H9 (cell line): ENCODE measurements around the gene COL4A6. TPM values are rescaled to one million over a fixed set of nuclear protein-coding genes. Genes with fewer than 3 reads are reported as not detected.

Experiments
- DNase-seq: peaks from one replicate; pipeline ENCODE4 v3.0.0-alpha.2; 2017
- H2AFZ ChIP-seq: one replicate; pipeline ENCODE4 v1.6.1; 2013; ENCODE audit warnings: mild to moderate bottlenecking, low read length, control low read depth, moderate library complexity
- H2AK5ac ChIP-seq: 2 replicates; pipeline ENCODE4 v1.6.1; 2013; ENCODE audit warnings: low read length, control low read depth, mixed read lengths; ENCODE audit not compliant: insufficient read length
- H2BK120ac ChIP-seq: one replicate; pipeline ENCODE4 v1.6.1; 2013; ENCODE audit warnings: low read depth, mild to moderate bottlenecking, low read length, control low read depth, inconsistent platforms; ENCODE audit not compliant: poor library complexity, severe bottlenecking
- H2BK12ac ChIP-seq: 2 replicates; pipeline ENCODE4 v1.6.1; 2013; ENCODE audit warnings: low read length, control low read depth, mixed read lengths, low read depth; ENCODE audit not compliant: insufficient read length
- H2BK15ac ChIP-seq: 2 replicates; pipeline ENCODE4 v1.6.1; 2013; ENCODE audit warnings: low read depth, low read length, control low read depth
- H2BK20ac ChIP-seq: one replicate; pipeline ENCODE4 v1.6.1; 2013; ENCODE audit warnings: low read depth, mild to moderate bottlenecking, low read length, control low read depth, inconsistent platforms; ENCODE audit not compliant: poor library complexity, severe bottlenecking
- H2BK5ac ChIP-seq: 2 replicates; pipeline ENCODE4 v1.6.1; 2013; ENCODE audit warnings: low read length, control low read depth, mixed read lengths; ENCODE audit not compliant: insufficient read length
- H3K14ac ChIP-seq: 2 replicates; pipeline ENCODE4 v1.6.1; 2013; ENCODE audit warnings: low read length, control low read depth; ENCODE audit not compliant: insufficient read depth
- H3K18ac ChIP-seq: 2 replicates; pipeline ENCODE4 v1.6.1; 2013; ENCODE audit warnings: low read depth, mild to moderate bottlenecking, mixed read lengths, low read length, control low read depth; ENCODE audit not compliant: insufficient read length
- H3K23ac ChIP-seq: 2 replicates; pipeline ENCODE4 v1.6.1; 2013; ENCODE audit warnings: low read length, control low read depth, mixed read lengths, low read depth; ENCODE audit not compliant: insufficient read length
- H3K23me2 ChIP-seq: 2 replicates; pipeline ENCODE4 v1.6.1; 2013; ENCODE audit warnings: low read depth, mild to moderate bottlenecking, mixed read lengths, low read length, control low read depth; ENCODE audit not compliant: insufficient read length, poor library complexity, severe bottlenecking
- H3K27ac ChIP-seq: 2 replicates; pipeline ENCODE4 v1.5.1; 2013; ENCODE audit warnings: low read length, control low read depth, mixed read lengths, low read depth; ENCODE audit not compliant: insufficient read length
- H3K27me3 ChIP-seq: 2 replicates; pipeline ENCODE4 v1.6.1; 2013; ENCODE audit warnings: low read length, control low read depth, inconsistent platforms; ENCODE audit not compliant: insufficient read depth
- H3K4ac ChIP-seq: 2 replicates; pipeline ENCODE4 v1.6.1; 2013; ENCODE audit warnings: low read depth, mild to moderate bottlenecking, control low read depth, inconsistent platforms, low read length, moderate library complexity
- H3K4me1 ChIP-seq: 2 replicates; pipeline ENCODE4 v1.6.1; 2013; ENCODE audit warnings: low read length, control low read depth, inconsistent platforms; ENCODE audit not compliant: insufficient read depth
- H3K4me2 ChIP-seq: 2 replicates; pipeline ENCODE4 v1.6.1; 2013; ENCODE audit warnings: low read length, control low read depth, mixed read lengths; ENCODE audit not compliant: insufficient read length, insufficient read depth
- H3K56ac ChIP-seq: 2 replicates; pipeline ENCODE4 v1.6.1; 2013; ENCODE audit warnings: low read depth, mild to moderate bottlenecking, mixed read lengths, low read length, control low read depth; ENCODE audit not compliant: insufficient read length
- H3K79me1 ChIP-seq: 2 replicates; pipeline ENCODE4 v1.6.1; 2013; ENCODE audit warnings: low read depth, mild to moderate bottlenecking, moderate library complexity, low read length, control low read depth, inconsistent platforms; ENCODE audit not compliant: insufficient read depth, poor library complexity, severe bottlenecking
- H3K79me2 ChIP-seq: 2 replicates; pipeline ENCODE4 v1.6.1; 2013; ENCODE audit warnings: low read length, control low read depth, inconsistent platforms; ENCODE audit not compliant: insufficient read depth
- H3K9ac ChIP-seq: 2 replicates; pipeline ENCODE4 v1.6.1; 2013; ENCODE audit warnings: low read length, control low read depth, mixed read lengths; ENCODE audit not compliant: insufficient read length; ENCODE audit errors: extremely low read depth
- H3K9me3 ChIP-seq: one replicate; pipeline ENCODE4 v1.6.1; 2013; ENCODE audit warnings: low read depth, low read length, inconsistent platforms; ENCODE audit not compliant: control insufficient read depth
- H3T11ph ChIP-seq: one replicate; pipeline ENCODE4 v1.6.1; 2013; ENCODE audit warnings: mild to moderate bottlenecking, low read length, control low read depth, inconsistent platforms
- H4K20me1 ChIP-seq: one replicate; pipeline ENCODE4 v1.6.1; 2013; ENCODE audit not compliant: control insufficient read depth, insufficient read length, insufficient read depth
- H4K5ac ChIP-seq: 2 replicates; pipeline ENCODE4 v1.6.1; 2013; ENCODE audit warnings: low read depth, mild to moderate bottlenecking, mixed read lengths, low read length, control low read depth; ENCODE audit not compliant: insufficient read length
- H4K8ac ChIP-seq: replicated peaks from 2 replicates; pipeline ENCODE4 v1.6.1; 2013; ENCODE audit warnings: low read length, control low read depth, mixed read lengths, low read depth; ENCODE audit not compliant: insufficient read length
- H4K91ac ChIP-seq: 2 replicates; pipeline ENCODE4 v1.6.1; 2013; ENCODE audit warnings: low read depth, mild to moderate bottlenecking, moderate library complexity, mixed read lengths, low read length, control low read depth; ENCODE audit not compliant: insufficient read length
- H3K27ac Mint-ChIP-seq, 3 experiments: 2 replicates in 2 of 3; 3 replicates in 1 of 3; pipeline ENCODE4 v1.8.0; 2020 to 2021; ENCODE audit warnings: mixed read lengths in 3 of 3, mild to moderate bottlenecking in 1 of 3, moderate library complexity in 1 of 3
- H3K27me3 Mint-ChIP-seq: 2 replicates; pipeline ENCODE4 v1.8.0; 2021; ENCODE audit warnings: low read depth, mild to moderate bottlenecking, moderate library complexity, mixed read lengths
- H3K36me3 Mint-ChIP-seq, 3 experiments: 2 replicates in 2 of 3; 3 replicates in 1 of 3; pipeline ENCODE4 v1.8.0; 2020 to 2021; ENCODE audit warnings: low read depth in 3 of 3, mixed read lengths in 3 of 3; ENCODE audit not compliant: insufficient read depth in 1 of 3
- H3K4me1 Mint-ChIP-seq, 2 experiments: 2 replicates each; pipeline ENCODE4 v1.8.0; 2020; ENCODE audit warnings: mixed read lengths in 2 of 2
- H3K4me3 Mint-ChIP-seq, 2 experiments: 2 replicates in 1 of 2; 3 replicates in 1 of 2; pipeline ENCODE4 v1.8.0; 2020 to 2021; ENCODE audit warnings: mild to moderate bottlenecking in 2 of 2, mixed read lengths in 2 of 2, moderate library complexity in 1 of 2
- H3K9me3 Mint-ChIP-seq, 2 experiments: 2 replicates in 1 of 2; 3 replicates in 1 of 2; pipeline ENCODE4 v1.8.0; 2020; ENCODE audit warnings: mild to moderate bottlenecking in 2 of 2, mixed read lengths in 2 of 2, moderate library complexity in 1 of 2
- CTCF ChIP-seq: fragments of 200-600 bp; sonication (generic); conservative IDR thresholded peaks from 3 replicates; pipeline ENCODE4 v1.8.0; 2021; ENCODE audit warnings: antibody characterized with exemption, mild to moderate bottlenecking
- WGBS: extraction: QIAGEN DNeasy Blood & Tissue Kit; methylation state at CpG from one replicate; pipeline ENCODE4 v1.1.7; 2013; ENCODE audit warnings: missing lambda C conversion rate, low lambda C conversion rate, mixed read lengths; ENCODE audit not compliant: insufficient read length; ENCODE audit errors: extremely low coverage; 5-methylcytosine and 5-hydroxymethylcytosine counted together
- total RNA-seq: library from RNA; stranded (reverse); gene quantifications from 2 replicates; pipeline ENCODE4 v1.2.1, GENCODE V29; 2021

The COL4A6 gene
- total RNA-seq, 1 experiment from 2014 or later, result 16.7 TPM

GRCh38 chrX:108178143-108178498 lies 260.1 kb downstream of the COL4A6 start:
- H3K4me1 ChIP-seq, result peaks cover 2% of the 10 kb centered on the region; the same call in 1 of the 2 replicates
- no peaks in the 10 kb centered on the region for H3K9me3 ChIP-seq
- H3K4me2 ChIP-seq, result no peak overlapping the region
- H2AK5ac ChIP-seq, result no peak overlapping the region
- Mint-ChIP-seq H3K27ac (peak overlapping the region; percentile 91 to 98 (median 95)), H3K9me3 (no peaks in the 10 kb centered on the region), H3K27me3 (peaks cover 3% of the 10 kb centered on the region), H3K36me3 (peaks cover 6 to 31% (median 12%) of the 10 kb centered on the region in 3 experiments; a peak in 6 of 7 replicates), H3K4me1 (peaks cover 57 to 70% of the 10 kb centered on the region in 2 experiments), H3K4me3 (no peak overlapping the region; a peak in 1 of 5 replicates)
- no peak overlapping the region for H3K18ac ChIP-seq
- H4K5ac ChIP-seq, result no peak overlapping the region
- no peaks in the 10 kb centered on the region for H3K27me3 ChIP-seq
- no peak overlapping the region for H3K23ac ChIP-seq
- H4K91ac ChIP-seq, result no peak overlapping the region
- peak overlapping the region; percentile 11; the same call in 1 of the 2 replicates for H3K14ac ChIP-seq
- WGBS, result no CpG with 5 or more reads among the region's 7 CpGs
- no peak for TF ChIP-seq CTCF
- no peaks in the 10 kb centered on the region for H3K79me1 ChIP-seq
- H3K23me2 ChIP-seq, result no peaks in the 10 kb centered on the region
- no peak for DNase-seq
- H2BK20ac ChIP-seq, result no peak overlapping the region
- H3K4ac ChIP-seq, result no peak overlapping the region
- no peak overlapping the region for H3K56ac ChIP-seq
- H3K27ac ChIP-seq, result no peak overlapping the region
- no peak overlapping the region for H3T11ph ChIP-seq
- H2BK5ac ChIP-seq, result no peak overlapping the region
- no peak overlapping the region for H4K8ac ChIP-seq
- H2BK120ac ChIP-seq, result no peak overlapping the region
- H3K9ac ChIP-seq, result no peak overlapping the region
- no peak overlapping the region for H2AFZ ChIP-seq
- no peak overlapping the region for H2BK15ac ChIP-seq
- H2BK12ac ChIP-seq, result no peak overlapping the region
- no peaks in the 10 kb centered on the region for H3K79me2 ChIP-seq
- no peaks in the 10 kb centered on the region for H4K20me1 ChIP-seq
